PC-3 (cell line): Measurements from ENCODE around the gene USP32. TPM values are rescaled to one million over a fixed set of nuclear protein-coding genes. Genes with fewer than 3 reads are reported as not detected.

Experiments
- ATAC-seq: fragments of 200-7000 bp; cut with Tn5 transposase; 2 replicates; pipeline ENCODE4 v1.9.1; 2020; ENCODE audit warnings: mild to moderate bottlenecking, moderate library complexity
- BruUV-seq: library from RNA; stranded (reverse); fragments of 400-500 nt; replicated peaks from 2 replicates; lab custom pipeline; 2021; lab: Mats Ljungman, UMichigan
- CTCF ChIA-PET: fragments of 300-600 bp; sonication (Branson Sonifier 250); formaldehyde crosslinking; loops from one replicate; lab custom pipeline; 2022; ENCODE audit warnings: antibody characterized with exemption; lab: Charles Lee
- POLR2A ChIA-PET: fragments of 300-600 bp; sonication (Branson Sonifier 250); formaldehyde crosslinking; loops from one replicate; lab custom pipeline; 2022; ENCODE audit warnings: antibody characterized with exemption; ENCODE audit not compliant: unreplicated experiment; lab: Charles Lee
- DNase-seq: peaks from one replicate; pipeline ENCODE4 v3.0.0-alpha.2; 2015
- H2AFZ ChIP-seq: fragments of 300-600 bp; sonication (generic); 2 replicates; pipeline ENCODE4 v1.6.0; 2016; ENCODE audit warnings: antibody characterized with exemption, low read length
- H3F3A ChIP-seq: fragments of 300-600 bp; sonication (generic); one replicate; pipeline ENCODE4 v1.6.0; 2017; ENCODE audit warnings: antibody characterized with exemption, low read length, control low read depth, mild to moderate bottlenecking; ENCODE audit not compliant: unreplicated experiment
- H3K27ac ChIP-seq: fragments of 300-600 bp; sonication (generic); 2 replicates; pipeline ENCODE4 v1.5.1; 2016; ENCODE audit warnings: mild to moderate bottlenecking, low read length
- H3K27me3 ChIP-seq: fragments of 300-600 bp; sonication (generic); 2 replicates; pipeline ENCODE4 v1.6.1; 2016; ENCODE audit warnings: low read length, mixed read lengths
- H3K36me3 ChIP-seq: fragments of 300-600 bp; sonication (generic); 2 replicates; pipeline ENCODE4 v1.6.1; 2016; ENCODE audit warnings: low read depth, mixed run types, low read length, mixed read lengths
- H3K4me1 ChIP-seq: fragments of 300-600 bp; sonication (generic); 2 replicates; pipeline ENCODE4 v1.5.1; 2016; ENCODE audit warnings: low read length; ENCODE audit not compliant: insufficient read depth
- H3K4me2 ChIP-seq: fragments of 300-600 bp; sonication (generic); 2 replicates; pipeline ENCODE4 v1.6.0; 2016; ENCODE audit warnings: low read length
- H3K4me3 ChIP-seq: fragments of 300-600 bp; sonication (generic); 2 replicates; pipeline ENCODE4 v1.5.1; 2016; ENCODE audit warnings: mild to moderate bottlenecking, low read length, mixed read lengths
- H3K79me2 ChIP-seq: fragments of 300-600 bp; sonication (generic); 2 replicates; pipeline ENCODE4 v1.6.1; 2017; ENCODE audit warnings: low read length, mixed read lengths
- H3K9ac ChIP-seq: fragments of 300-600 bp; sonication (generic); 2 replicates; pipeline ENCODE4 v1.6.0; 2016; ENCODE audit warnings: mild to moderate bottlenecking, low read length
- H3K9me2 ChIP-seq: fragments of 300-600 bp; sonication (generic); replicated peaks from 2 replicates; pipeline ENCODE4 v1.6.1; 2016; ENCODE audit warnings: mixed run types, low read length, mixed read lengths
- H3K9me3 ChIP-seq: fragments of 300-600 bp; sonication (generic); 2 replicates; pipeline ENCODE4 v1.6.1; 2016; ENCODE audit warnings: low read length, mixed read lengths
- H4K20me1 ChIP-seq: fragments of 300-600 bp; sonication (generic); 2 replicates; pipeline ENCODE4 v1.6.1; 2016; ENCODE audit warnings: low read length, mixed read lengths
- CTCF ChIP-seq: fragments of 300-600 bp; sonication (generic); conservative IDR thresholded peaks from 2 replicates; pipeline ENCODE4 v1.5.1; 2017; ENCODE audit warnings: antibody characterized with exemption, low read depth, mild to moderate bottlenecking, low read length
- EZH2 ChIP-seq: fragments of 300-600 bp; sonication (generic); IDR thresholded peaks from one replicate; pipeline ENCODE4 v1.6.1; 2017; ENCODE audit warnings: antibody characterized with exemption, mild to moderate bottlenecking, low read length; ENCODE audit not compliant: unreplicated experiment
- EZH2phosphoT487 ChIP-seq: fragments of 300-600 bp; sonication (generic); IDR thresholded peaks from 2 replicates; pipeline ENCODE4 v1.6.1; 2018; ENCODE audit warnings: mild to moderate bottlenecking, antibody characterized with exemption, low read length, borderline replicate concordance
- intact Hi-C: fragments of 100-400 bp; cut with micrococcal nuclease; formaldehyde crosslinking; loops from 2 replicates; pipeline ENCODE4 v1.9.0; 2023
- total RNA-seq: library from RNA; depleted of rRNA; stranded (reverse); fragments of >200 nt; gene quantifications from 2 replicates; pipeline ENCODE4 v1.2.3, GENCODE V29; 2014

Gene USP32
- total RNA-seq, 1 experiment from 2014 or later, result 34.1 TPM

GRCh38 chr17:60300949-60301348 lies 91.0 kb downstream of the USP32 start:
- POLR2A ChIA-PET, result no interaction called here

GRCh38 chr17:60300011-60300410 lies 91.9 kb downstream of the USP32 start:
- no TSS peak for BruUV-seq
- Histone ChIP-seq H3K9ac (no peak overlapping the region), H3K27me3 (no peaks in the 10 kb centered on the region), H2AFZ (no peak overlapping the region), H3K27ac (no peak overlapping the region), H3F3A (no peaks in the 10 kb centered on the region), H4K20me1 (no peaks in the 10 kb centered on the region), H3K9me3 (no peaks in the 10 kb centered on the region), H3K36me3 (no peaks in the 10 kb centered on the region), H3K9me2 (no peaks in the 10 kb centered on the region), H3K4me2 (no peak overlapping the region), H3K79me2 (no peaks in the 10 kb centered on the region), H3K4me1 (no peaks in the 10 kb centered on the region), H3K4me3 (no peak overlapping the region)
- ChIA-PET CTCF (no interaction called here), POLR2A (no interaction called here)
- TF ChIP-seq EZH2, result no peak
- TF ChIP-seq CTCF, result no peak
- no peak for TF ChIP-seq EZH2phosphoT487
- no peak for ATAC-seq
- intact Hi-C loops, result no loop called here
- no peak for DNase-seq

More at GRCh38 chr17:60300949-60301348, 91.0 kb downstream of the USP32 start:
- TF ChIP-seq CTCF (no peak), EZH2 (no peak), EZH2phosphoT487 (no peak)
- no peak overlapping the region for H3K9ac ChIP-seq
- no peaks in the 10 kb centered on the region for H3K27me3 ChIP-seq
- H3F3A ChIP-seq, result no peaks in the 10 kb centered on the region
- no peaks in the 10 kb centered on the region for H4K20me1 ChIP-seq
- H3K36me3 ChIP-seq, result no peaks in the 10 kb centered on the region
- intact Hi-C loops, result no loop called here
- no peak overlapping the region for H3K4me3 ChIP-seq
- H3K9me2 ChIP-seq, result no peaks in the 10 kb centered on the region
- ATAC-seq (no peak), DNase-seq (no peak)
- CTCF ChIA-PET, result no interaction called here
- no peaks in the 10 kb centered on the region for H3K79me2 ChIP-seq
- TSS peak; percentile 22 for BruUV-seq
- no peak overlapping the region for H2AFZ ChIP-seq
- no peaks in the 10 kb centered on the region for H3K4me1 ChIP-seq
- H3K27ac ChIP-seq, result no peak overlapping the region
- no peaks in the 10 kb centered on the region for H3K9me3 ChIP-seq
- H3K4me2 ChIP-seq, result no peak overlapping the region

- H3K27ac ChIP-seq, result no peak overlapping the region
- DNase-seq (no peak), ATAC-seq (no peak)
- H3K27me3 ChIP-seq, result no peaks in the 10 kb centered on the region
- H3K9ac ChIP-seq, result no peak overlapping the region
- H3K9me2 ChIP-seq, result no peaks in the 10 kb centered on the region
- no peak overlapping the region for H3K4me2 ChIP-seq
- H3F3A ChIP-seq, result no peaks in the 10 kb centered on the region
- intact Hi-C loops, result no loop called here
- no peaks in the 10 kb centered on the region for H3K9me3 ChIP-seq
- no peak overlapping the region for H3K4me3 ChIP-seq
- no peaks in the 10 kb centered on the region for H3K79me2 ChIP-seq
- BruUV-seq, result no TSS peak
- TF ChIP-seq EZH2 (no peak), EZH2phosphoT487 (no peak), CTCF (no peak)
- no peak overlapping the region for H2AFZ ChIP-seq
- no peaks in the 10 kb centered on the region for H4K20me1 ChIP-seq
- H3K4me1 ChIP-seq, result no peaks in the 10 kb centered on the region
- H3K36me3 ChIP-seq, result no peaks in the 10 kb centered on the region
- POLR2A ChIA-PET, result no interaction called here
- CTCF ChIA-PET, result no interaction called here
Observed at GRCh38 chr17:60297760-60298401, 94.1 kb downstream of the USP32 start.
